Kidney glomerular epithelial cell (primary cell): ENCODE results near the gene GRIK4.
"Not testable (repeated sequence)": the region's sequence is repeated elsewhere in the genome, so short reads cannot be mapped to it uniquely, and the experiment has no call there.

Experiments
- DNase-seq: peaks from one replicate; lab custom pipeline; 2025; lab: John Stamatoyannopoulos, UW

The GRIK4 gene

GRCh38 chr11:120746376-120746775 lies 234.8 kb downstream of the GRIK4 start:
- no peak for DNase-seq

- DNase-seq, result no peak
These were observed 235.5 kb downstream of the GRIK4 start for GRCh38 chr11:120746836-120747609.

GRCh38 chr11:120747850-120748814 lies 236.6 kb downstream of the GRIK4 start:
- DNase-seq, result no peak

GRCh38 chr11:120749395-120749794 lies 237.8 kb downstream of the GRIK4 start:
- no peak for DNase-seq

- no peak for DNase-seq
These were observed 239.3 kb downstream of the GRIK4 start for GRCh38 chr11:120750647-120751549.

- DNase-seq, result no peak
These were observed 240.0 kb downstream of the GRIK4 start for GRCh38 chr11:120751550-120751949.

GRCh38 chr11:120752668-120753067 lies 241.1 kb downstream of the GRIK4 start:
- DNase-seq, result no peak

GRCh38 chr11:120756931-120757330 lies 245.4 kb downstream of the GRIK4 start:
- DNase-seq, result no peak

- no peak for DNase-seq
These were observed 247.5 kb downstream of the GRIK4 start for GRCh38 chr11:120759046-120759445.

GRCh38 chr11:120765710-120766109 lies 254.2 kb downstream of the GRIK4 start:
- not testable (repeated sequence) for DNase-seq

- no peak for DNase-seq
These were observed 254.8 kb downstream of the GRIK4 start for GRCh38 chr11:120766318-120766717.

GRCh38 chr11:120768949-120769348 lies 257.4 kb downstream of the GRIK4 start:
- DNase-seq, result no peak

GRCh38 chr11:120769906-120770305 lies 258.4 kb downstream of the GRIK4 start:
- no peak for DNase-seq

- DNase-seq, result no peak
These were observed 260.1 kb downstream of the GRIK4 start for GRCh38 chr11:120771551-120772060.

GRCh38 chr11:120773501-120774031 lies 262.0 kb downstream of the GRIK4 start:
- DNase-seq, result no peak

- no peak for DNase-seq
These were observed 263.2 kb downstream of the GRIK4 start for GRCh38 chr11:120774591-120775386.

- no peak for DNase-seq
These were observed 264.7 kb downstream of the GRIK4 start for GRCh38 chr11:120775986-120776951.

GRCh38 chr11:120778685-120779490 lies 267.3 kb downstream of the GRIK4 start:
- no peak for DNase-seq
